Measurements from ENCODE around the gene PSMC3. TPM values are rescaled to one million over a fixed set of nuclear protein-coding genes. Genes with fewer than 3 reads are reported as not detected.

PSMC3 gene
- total and polyA plus RNA-seq, 2 of the 13 experiments (the other 11 are each of a cell fraction or from before 2014, with no cell fraction given): 75.8 to 214 TPM

- TF ChIP-seq ZNF251 (CRISPR knock-in tag; IDR thresholded peaks at IDR 0.05) (no peak), CSRNP2 (CRISPR knock-in tag; conservative IDR thresholded peaks at IDR 0.05; ENCODE audit: low read depth) (no peak), ZBTB42 (CRISPR knock-in tag; IDR thresholded peaks at IDR 0.05) (no peak)
Observed at GRCh38 chr11:47372422-47372821, 53.8 kb downstream of the PSMC3 start (continued).

- Histone ChIP-seq H3K27me3 (ENCODE audit: control insufficient read depth in 1 of 2, insufficient read depth in 2 of 2, low read length in 2 of 2) (peaks cover 2% of the 10 kb centered on the region in 2 experiments; a peak in 1 of 5 replicates), H4K20me1 (ENCODE audit: insufficient read depth, low read length) (no peaks in the 10 kb centered on the region), H3K27ac (ENCODE audit: extremely low read length, insufficient read depth, low read length) (no peak overlapping the region), H3K4me3 (replicated peaks in 1 of 3; ENCODE audit: insufficient read depth in 1 of 3, low read depth in 2 of 3, low read length in 3 of 3) (no peak overlapping the region), H3K4me2 (ENCODE audit: low read depth, low read length) (no peak overlapping the region), H3K36me3 (replicated peaks in 1 of 2; ENCODE audit: control insufficient read depth in 1 of 2, insufficient read depth in 2 of 2, low read length in 2 of 2) (no peaks in the 10 kb centered on the region), H3K4me1 (ENCODE audit: insufficient read depth, low read length) (peaks cover 6% of the 10 kb centered on the region), H2AFZ (ENCODE audit: low read length) (no peak overlapping the region), H3K9me3 (ENCODE audit: low read length) (no peaks in the 10 kb centered on the region), H3K9ac (ENCODE audit: insufficient read depth, low read depth, low read length) (no peak overlapping the region), H3K79me2 (ENCODE audit: insufficient read depth, low read length) (no peaks in the 10 kb centered on the region)
- ChIA-PET POLR2A (no interaction called here), CTCF (ENCODE audit: low intra/inter-chr PET ratio, low total read pairs) (no interaction called here)
- no TSS peak for BruUV-seq (replicated peaks)
- DNase-seq (ENCODE audit: low spot score) (no peak), FAIRE-seq (no peak), ATAC-seq (no peak)
- TF ChIP-seq, protein P1, sequence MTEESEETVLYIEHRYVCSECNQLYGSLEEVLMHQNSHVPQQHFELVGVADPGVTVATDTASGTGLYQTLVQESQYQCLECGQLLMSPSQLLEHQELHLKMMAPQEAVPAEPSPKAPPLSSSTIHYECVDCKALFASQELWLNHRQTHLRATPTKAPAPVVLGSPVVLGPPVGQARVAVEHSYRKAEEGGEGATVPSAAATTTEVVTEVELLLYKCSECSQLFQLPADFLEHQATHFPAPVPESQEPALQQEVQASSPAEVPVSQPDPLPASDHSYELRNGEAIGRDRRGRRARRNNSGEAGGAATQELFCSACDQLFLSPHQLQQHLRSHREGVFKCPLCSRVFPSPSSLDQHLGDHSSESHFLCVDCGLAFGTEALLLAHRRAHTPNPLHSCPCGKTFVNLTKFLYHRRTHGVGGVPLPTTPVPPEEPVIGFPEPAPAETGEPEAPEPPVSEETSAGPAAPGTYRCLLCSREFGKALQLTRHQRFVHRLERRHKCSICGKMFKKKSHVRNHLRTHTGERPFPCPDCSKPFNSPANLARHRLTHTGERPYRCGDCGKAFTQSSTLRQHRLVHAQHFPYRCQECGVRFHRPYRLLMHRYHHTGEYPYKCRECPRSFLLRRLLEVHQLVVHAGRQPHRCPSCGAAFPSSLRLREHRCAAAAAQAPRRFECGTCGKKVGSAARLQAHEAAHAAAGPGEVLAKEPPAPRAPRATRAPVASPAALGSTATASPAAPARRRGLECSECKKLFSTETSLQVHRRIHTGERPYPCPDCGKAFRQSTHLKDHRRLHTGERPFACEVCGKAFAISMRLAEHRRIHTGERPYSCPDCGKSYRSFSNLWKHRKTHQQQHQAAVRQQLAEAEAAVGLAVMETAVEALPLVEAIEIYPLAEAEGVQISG (CRISPR knock-in tag; IDR thresholded peaks at IDR 0.05): no peak
- no peak for TF ChIP-seq RCOR2 (CRISPR knock-in tag; IDR thresholded peaks at IDR 0.05)
- TF ChIP-seq, protein P2, sequence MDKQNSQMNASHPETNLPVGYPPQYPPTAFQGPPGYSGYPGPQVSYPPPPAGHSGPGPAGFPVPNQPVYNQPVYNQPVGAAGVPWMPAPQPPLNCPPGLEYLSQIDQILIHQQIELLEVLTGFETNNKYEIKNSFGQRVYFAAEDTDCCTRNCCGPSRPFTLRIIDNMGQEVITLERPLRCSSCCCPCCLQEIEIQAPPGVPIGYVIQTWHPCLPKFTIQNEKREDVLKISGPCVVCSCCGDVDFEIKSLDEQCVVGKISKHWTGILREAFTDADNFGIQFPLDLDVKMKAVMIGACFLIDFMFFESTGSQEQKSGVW (CRISPR knock-in tag; IDR thresholded peaks at IDR 0.05; ENCODE audit: borderline replicate concordance): no peak
- TF ChIP-seq ZNF749 (CRISPR knock-in tag; IDR thresholded peaks at IDR 0.05; ENCODE audit: borderline replicate concordance): no peak
- TF ChIP-seq, protein P3, sequence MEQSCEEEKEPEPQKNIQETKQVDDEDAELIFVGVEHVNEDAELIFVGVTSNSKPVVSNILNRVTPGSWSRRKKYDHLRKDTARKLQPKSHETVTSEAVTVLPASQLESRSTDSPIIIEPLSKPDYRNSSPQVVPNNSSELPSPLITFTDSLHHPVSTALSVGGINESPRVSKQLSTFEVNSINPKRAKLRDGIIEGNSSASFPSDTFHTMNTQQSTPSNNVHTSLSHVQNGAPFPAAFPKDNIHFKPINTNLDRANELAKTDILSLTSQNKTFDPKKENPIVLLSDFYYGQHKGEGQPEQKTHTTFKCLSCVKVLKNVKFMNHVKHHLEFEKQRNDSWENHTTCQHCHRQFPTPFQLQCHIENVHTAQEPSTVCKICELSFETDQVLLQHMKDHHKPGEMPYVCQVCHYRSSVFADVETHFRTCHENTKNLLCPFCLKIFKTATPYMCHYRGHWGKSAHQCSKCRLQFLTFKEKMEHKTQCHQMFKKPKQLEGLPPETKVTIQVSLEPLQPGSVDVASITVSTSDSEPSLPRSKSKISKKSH (CRISPR knock-in tag; IDR thresholded peaks at IDR 0.05; ENCODE audit: borderline replicate concordance): no peak
- TF ChIP-seq SMAD9 (CRISPR knock-in tag; IDR thresholded peaks at IDR 0.05): no peak
- TF ChIP-seq, protein P4, sequence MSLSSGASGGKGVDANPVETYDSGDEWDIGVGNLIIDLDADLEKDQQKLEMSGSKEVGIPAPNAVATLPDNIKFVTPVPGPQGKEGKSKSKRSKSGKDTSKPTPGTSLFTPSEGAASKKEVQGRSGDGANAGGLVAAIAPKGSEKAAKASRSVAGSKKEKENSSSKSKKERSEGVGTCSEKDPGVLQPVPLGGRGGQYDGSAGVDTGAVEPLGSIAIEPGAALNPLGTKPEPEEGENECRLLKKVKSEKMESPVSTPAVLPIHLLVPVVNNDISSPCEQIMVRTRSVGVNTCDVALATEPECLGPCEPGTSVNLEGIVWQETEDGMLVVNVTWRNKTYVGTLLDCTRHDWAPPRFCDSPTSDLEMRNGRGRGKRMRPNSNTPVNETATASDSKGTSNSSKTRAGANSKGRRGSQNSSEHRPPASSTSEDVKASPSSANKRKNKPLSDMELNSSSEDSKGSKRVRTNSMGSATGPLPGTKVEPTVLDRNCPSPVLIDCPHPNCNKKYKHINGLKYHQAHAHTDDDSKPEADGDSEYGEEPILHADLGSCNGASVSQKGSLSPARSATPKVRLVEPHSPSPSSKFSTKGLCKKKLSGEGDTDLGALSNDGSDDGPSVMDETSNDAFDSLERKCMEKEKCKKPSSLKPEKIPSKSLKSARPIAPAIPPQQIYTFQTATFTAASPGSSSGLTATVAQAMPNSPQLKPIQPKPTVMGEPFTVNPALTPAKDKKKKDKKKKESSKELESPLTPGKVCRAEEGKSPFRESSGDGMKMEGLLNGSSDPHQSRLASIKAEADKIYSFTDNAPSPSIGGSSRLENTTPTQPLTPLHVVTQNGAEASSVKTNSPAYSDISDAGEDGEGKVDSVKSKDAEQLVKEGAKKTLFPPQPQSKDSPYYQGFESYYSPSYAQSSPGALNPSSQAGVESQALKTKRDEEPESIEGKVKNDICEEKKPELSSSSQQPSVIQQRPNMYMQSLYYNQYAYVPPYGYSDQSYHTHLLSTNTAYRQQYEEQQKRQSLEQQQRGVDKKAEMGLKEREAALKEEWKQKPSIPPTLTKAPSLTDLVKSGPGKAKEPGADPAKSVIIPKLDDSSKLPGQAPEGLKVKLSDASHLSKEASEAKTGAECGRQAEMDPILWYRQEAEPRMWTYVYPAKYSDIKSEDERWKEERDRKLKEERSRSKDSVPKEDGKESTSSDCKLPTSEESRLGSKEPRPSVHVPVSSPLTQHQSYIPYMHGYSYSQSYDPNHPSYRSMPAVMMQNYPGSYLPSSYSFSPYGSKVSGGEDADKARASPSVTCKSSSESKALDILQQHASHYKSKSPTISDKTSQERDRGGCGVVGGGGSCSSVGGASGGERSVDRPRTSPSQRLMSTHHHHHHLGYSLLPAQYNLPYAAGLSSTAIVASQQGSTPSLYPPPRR (CRISPR knock-in tag; IDR thresholded peaks at IDR 0.05; ENCODE audit: borderline replicate concordance): no peak
- in situ Hi-C loops (cut with HindIII; ENCODE audit: extremely low pct_ligation_motif_present, low pct_unique_long_range_greater_than_20kb) (loop anchor here (5.0 to 10.0 kb wide), 2 partner anchors 38 to 85 kb away; partner anchors contain the start of gene SLC39A13), intact Hi-C loops (cut with micrococcal nuclease; ENCODE audit: unreplicated experiment) (loop anchor here (5.0 kb wide), 1 partner anchor 483 kb away; no protein-coding TSS in a partner anchor)
- WGBS (ENCODE audit: low lambda C conversion rate): 11% methylated on average over 3 of the region's 3 CpGs
Observed at GRCh38 chr11:47369676-47370075, 56.6 kb downstream of the PSMC3 start.
